GM21786 (cell line): ENCODE data around the gene SOD1.

Source experiments
- ATAC-seq: cut with Tn5 transposase; IDR thresholded peaks from one replicate; pipeline ENCODE4 v1.9.1; 2021; ENCODE audit not compliant: unreplicated experiment

Gene SOD1

GRCh38 chr21:31678478-31678877 is 19.0 kb downstream of the SOD1 start:
- ATAC-seq, result no peak

- no peak for ATAC-seq
These were observed 23.1 kb downstream of the SOD1 start for GRCh38 chr21:31682620-31683019.

- no peak for ATAC-seq
These were observed 23.5 kb downstream of the SOD1 start for GRCh38 chr21:31683029-31683428.

- no peak for ATAC-seq
These were observed 25.4 kb downstream of the SOD1 start for GRCh38 chr21:31684918-31685317.

GRCh38 chr21:31686272-31686915 is 26.9 kb downstream of the SOD1 start:
- ATAC-seq, result no peak

GRCh38 chr21:31687108-31687507 is 27.6 kb downstream of the SOD1 start:
- no peak for ATAC-seq

- ATAC-seq, result no peak
These were observed 29.3 kb downstream of the SOD1 start for GRCh38 chr21:31688603-31689368.

- ATAC-seq, result no peak
These were observed 33.7 kb downstream of the SOD1 start for GRCh38 chr21:31693222-31693621.

- no peak for ATAC-seq
These were observed 36.9 kb downstream of the SOD1 start for GRCh38 chr21:31696424-31696823.

GRCh38 chr21:31698461-31698860 is 39.0 kb downstream of the SOD1 start:
- ATAC-seq, result no peak

GRCh38 chr21:31700040-31700439 is 40.5 kb downstream of the SOD1 start:
- ATAC-seq, result no peak

GRCh38 chr21:31706562-31706961 is 47.1 kb downstream of the SOD1 start:
- ATAC-seq, result no peak

- no peak for ATAC-seq
These were observed 48.0 kb downstream of the SOD1 start for GRCh38 chr21:31707499-31707898.

- ATAC-seq, result no peak
These were observed 49.0 kb downstream of the SOD1 start for GRCh38 chr21:31708541-31708940.

- ATAC-seq, result no peak
These were observed 51.1 kb downstream of the SOD1 start for GRCh38 chr21:31710586-31710985.

GRCh38 chr21:31711326-31711725 is 51.8 kb downstream of the SOD1 start:
- ATAC-seq, result no peak

- ATAC-seq, result no peak
These were observed 52.3 kb downstream of the SOD1 start for GRCh38 chr21:31711745-31712285.

GRCh38 chr21:31713115-31713514 is 53.6 kb downstream of the SOD1 start:
- no peak for ATAC-seq

GRCh38 chr21:31713973-31714740 is 54.7 kb downstream of the SOD1 start:
- peak; percentile 58 for ATAC-seq

- no peak for ATAC-seq
These were observed 55.4 kb downstream of the SOD1 start for GRCh38 chr21:31714741-31715365.

- ATAC-seq, result no peak
These were observed 56.6 kb downstream of the SOD1 start for GRCh38 chr21:31716106-31716505.
